OCI-LY1 (cell line): ENCODE measurements around the gene IQGAP2.

Experiments
- H2AFZ ChIP-seq: fragments of 200-600 bp; sonication (generic), shearing (Covaris generic); 2 replicates; pipeline ENCODE4 v1.6.0; 2014; ENCODE audit warnings: antibody characterized with exemption, mild to moderate bottlenecking, low read length
- H3F3A ChIP-seq: fragments of 200-600 bp; sonication (generic), shearing (Covaris generic); 2 replicates; pipeline ENCODE4 v1.6.0; 2014; ENCODE audit warnings: mild to moderate bottlenecking, antibody characterized with exemption, low read length, moderate library complexity; ENCODE audit not compliant: insufficient read depth
- H3K27ac ChIP-seq: fragments of 200-600 bp; sonication (generic); 2 replicates; pipeline ENCODE4 v1.5.1; 2014; ENCODE audit warnings: low read length, mixed run types, mild to moderate bottlenecking, low read depth; ENCODE audit not compliant: poor library complexity, severe bottlenecking
- H3K27me3 ChIP-seq: fragments of 200-600 bp; sonication (generic); 2 replicates; pipeline ENCODE4 v1.6.0; 2014; ENCODE audit warnings: antibody characterized with exemption, mild to moderate bottlenecking, low read length, moderate library complexity; ENCODE audit not compliant: insufficient read depth
- H3K36me3 ChIP-seq: fragments of 200-600 bp; sonication (generic); 2 replicates; pipeline ENCODE4 v1.6.1; 2014; ENCODE audit warnings: mild to moderate bottlenecking, antibody characterized with exemption, low read length, moderate library complexity, mixed read lengths; ENCODE audit not compliant: insufficient read depth
- H3K4me1 ChIP-seq: fragments of 200-600 bp; sonication (generic); 2 replicates; pipeline ENCODE4 v1.5.1; 2014; ENCODE audit warnings: mild to moderate bottlenecking, low read length, moderate library complexity; ENCODE audit not compliant: insufficient read depth, severe bottlenecking
- H3K4me2 ChIP-seq: fragments of 200-600 bp; sonication (generic), shearing (Covaris generic); 2 replicates; pipeline ENCODE4 v1.6.1; 2014; ENCODE audit warnings: low read length
- H3K4me3 ChIP-seq: fragments of 200-600 bp; sonication (generic); 2 replicates; pipeline ENCODE4 v1.5.1; 2014; ENCODE audit warnings: low read length, low read depth, mild to moderate bottlenecking, mixed read lengths; ENCODE audit not compliant: poor library complexity, severe bottlenecking
- H3K79me2 ChIP-seq: fragments of 200-600 bp; shearing (Covaris generic); 2 replicates; pipeline ENCODE4 v1.6.1; 2016; ENCODE audit warnings: mixed run types, low read length, mixed read lengths; ENCODE audit not compliant: insufficient read depth
- H3K9ac ChIP-seq: fragments of 200-600 bp; sonication (generic), shearing (Covaris generic); 2 replicates; pipeline ENCODE4 v1.6.1; 2014; ENCODE audit warnings: mild to moderate bottlenecking, low read length, mixed read lengths
- H3K9me2 ChIP-seq: fragments of 200-600 bp; sonication (generic), shearing (Covaris generic); 2 replicates; pipeline ENCODE4 v1.6.1; 2014; ENCODE audit warnings: low read depth, mild to moderate bottlenecking, low read length, mixed read lengths
- H3K9me3 ChIP-seq: fragments of 200-600 bp; shearing (Covaris generic); 2 replicates; pipeline ENCODE4 v1.6.1; 2014; ENCODE audit warnings: low read length, mixed read lengths
- H4K20me1 ChIP-seq: fragments of 200-600 bp; sonication (generic), shearing (Covaris generic); 2 replicates; pipeline ENCODE4 v1.6.0; 2016; ENCODE audit warnings: mild to moderate bottlenecking, low read length; ENCODE audit not compliant: insufficient read depth
- EZH2 ChIP-seq: fragments of 200-600 bp; sonication (generic), shearing (Covaris generic); IDR thresholded peaks from 2 replicates; pipeline ENCODE4 v1.8.0; 2017; ENCODE audit warnings: borderline replicate concordance, mixed run types, mild to moderate bottlenecking, antibody characterized with exemption, low read length, moderate library complexity, mixed read lengths
- TF ChIP-seq, protein P1 (sequence below): fragments of 200-600 bp; sonication (generic), shearing (Covaris generic); IDR thresholded peaks from 2 replicates; pipeline ENCODE4 v1.5.1; 2017; ENCODE audit warnings: mild to moderate bottlenecking, antibody characterized with exemption, low read length, moderate library complexity, mixed read lengths

IQGAP2 gene

DNA sequence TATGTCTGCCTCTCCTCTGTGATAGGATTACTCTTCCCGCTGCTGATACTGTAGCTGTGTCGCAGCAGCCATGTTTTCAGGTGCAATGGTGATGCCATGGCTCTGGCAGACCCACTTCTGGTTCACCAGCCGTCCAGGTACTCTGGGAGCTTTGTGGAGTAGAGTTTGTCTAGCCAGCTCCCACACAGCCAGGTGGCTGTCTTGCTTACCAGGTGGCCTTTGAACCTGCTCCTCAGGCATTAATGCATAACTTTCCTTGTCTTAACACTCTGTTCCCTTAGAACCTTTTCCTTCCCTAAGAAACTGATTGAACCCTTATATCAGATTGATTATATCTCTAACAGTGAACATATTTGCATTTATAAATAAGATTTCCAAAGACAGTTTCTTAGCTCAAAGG, 177.9 kb downstream of the IQGAP2 start:
- Histone ChIP-seq H3F3A (no peaks in the 10 kb centered on the region), H3K9me2 (no peaks in the 10 kb centered on the region), H3K27ac (no peak overlapping the region), H3K4me2 (no peak overlapping the region), H3K27me3 (no peaks in the 10 kb centered on the region), H3K79me2 (no peaks in the 10 kb centered on the region), H3K36me3 (no peaks in the 10 kb centered on the region), H3K4me1 (peaks cover 10% of the 10 kb centered on the region), H2AFZ (no peak overlapping the region), H3K9me3 (no peaks in the 10 kb centered on the region), H3K9ac (no peak overlapping the region), H3K4me3 (no peak overlapping the region), H4K20me1 (no peaks in the 10 kb centered on the region)
- TF ChIP-seq EZH2: no peak
- TF ChIP-seq, protein P1, sequence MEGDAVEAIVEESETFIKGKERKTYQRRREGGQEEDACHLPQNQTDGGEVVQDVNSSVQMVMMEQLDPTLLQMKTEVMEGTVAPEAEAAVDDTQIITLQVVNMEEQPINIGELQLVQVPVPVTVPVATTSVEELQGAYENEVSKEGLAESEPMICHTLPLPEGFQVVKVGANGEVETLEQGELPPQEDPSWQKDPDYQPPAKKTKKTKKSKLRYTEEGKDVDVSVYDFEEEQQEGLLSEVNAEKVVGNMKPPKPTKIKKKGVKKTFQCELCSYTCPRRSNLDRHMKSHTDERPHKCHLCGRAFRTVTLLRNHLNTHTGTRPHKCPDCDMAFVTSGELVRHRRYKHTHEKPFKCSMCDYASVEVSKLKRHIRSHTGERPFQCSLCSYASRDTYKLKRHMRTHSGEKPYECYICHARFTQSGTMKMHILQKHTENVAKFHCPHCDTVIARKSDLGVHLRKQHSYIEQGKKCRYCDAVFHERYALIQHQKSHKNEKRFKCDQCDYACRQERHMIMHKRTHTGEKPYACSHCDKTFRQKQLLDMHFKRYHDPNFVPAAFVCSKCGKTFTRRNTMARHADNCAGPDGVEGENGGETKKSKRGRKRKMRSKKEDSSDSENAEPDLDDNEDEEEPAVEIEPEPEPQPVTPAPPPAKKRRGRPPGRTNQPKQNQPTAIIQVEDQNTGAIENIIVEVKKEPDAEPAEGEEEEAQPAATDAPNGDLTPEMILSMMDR: no peak

DNA sequence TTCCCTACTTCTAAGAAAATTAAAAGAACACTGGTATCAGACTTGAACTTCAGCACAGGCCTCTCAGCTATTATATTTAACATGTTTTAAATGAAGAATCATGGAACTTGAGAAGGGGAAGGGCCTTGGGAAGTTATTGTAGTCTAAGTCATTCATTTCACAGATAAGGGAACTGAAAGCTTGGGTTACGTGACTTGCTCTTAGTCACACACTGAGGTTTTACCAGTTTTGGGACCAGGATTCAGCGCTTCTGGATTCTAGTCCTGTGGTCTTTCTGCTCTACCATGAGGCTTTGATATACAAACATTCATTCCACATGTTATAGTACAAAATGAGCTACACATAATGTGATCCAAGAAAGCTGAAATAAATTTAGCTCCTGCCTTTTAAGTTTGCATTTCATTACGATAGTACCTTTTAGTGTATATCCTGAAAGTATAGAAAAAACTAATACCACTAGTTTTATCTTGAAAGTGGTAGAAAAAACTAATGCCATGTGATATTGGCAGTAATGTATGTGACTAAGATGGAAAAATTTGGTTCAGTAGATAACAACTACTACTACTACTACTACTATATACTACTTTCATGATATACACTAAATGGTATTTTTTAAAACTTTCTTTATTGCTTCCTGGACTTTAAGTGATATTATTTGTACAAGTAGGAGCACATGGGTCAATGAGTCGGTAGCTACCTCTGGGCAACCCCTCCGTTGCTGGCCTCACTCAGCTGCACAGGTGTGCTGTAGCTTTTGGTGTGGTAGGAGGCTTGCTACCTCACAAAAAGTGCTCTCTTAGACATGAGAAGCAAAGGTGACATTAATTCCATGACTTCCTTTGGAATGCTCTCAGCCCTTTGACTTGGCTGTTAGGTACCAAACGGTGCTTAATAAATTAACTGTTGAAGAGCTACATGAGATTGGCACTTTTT, 179.4 kb downstream of the IQGAP2 start:
- H3K27ac ChIP-seq: no peak overlapping the region
- no peak overlapping the region for H3K9ac ChIP-seq
- no peaks in the 10 kb centered on the region for H3K79me2 ChIP-seq
- H3K4me3 ChIP-seq: no peak overlapping the region
- H3K27me3 ChIP-seq: no peaks in the 10 kb centered on the region
- H3K4me1 ChIP-seq: peaks cover 10% of the 10 kb centered on the region
- H3F3A ChIP-seq: no peaks in the 10 kb centered on the region
- H2AFZ ChIP-seq: no peak overlapping the region
- TF ChIP-seq, protein P1: no peak
- no peak for TF ChIP-seq EZH2
- H3K9me3 ChIP-seq: no peaks in the 10 kb centered on the region
- H3K36me3 ChIP-seq: no peaks in the 10 kb centered on the region
- H3K9me2 ChIP-seq: no peaks in the 10 kb centered on the region
- no peak overlapping the region for H3K4me2 ChIP-seq
- no peaks in the 10 kb centered on the region for H4K20me1 ChIP-seq

DNA sequence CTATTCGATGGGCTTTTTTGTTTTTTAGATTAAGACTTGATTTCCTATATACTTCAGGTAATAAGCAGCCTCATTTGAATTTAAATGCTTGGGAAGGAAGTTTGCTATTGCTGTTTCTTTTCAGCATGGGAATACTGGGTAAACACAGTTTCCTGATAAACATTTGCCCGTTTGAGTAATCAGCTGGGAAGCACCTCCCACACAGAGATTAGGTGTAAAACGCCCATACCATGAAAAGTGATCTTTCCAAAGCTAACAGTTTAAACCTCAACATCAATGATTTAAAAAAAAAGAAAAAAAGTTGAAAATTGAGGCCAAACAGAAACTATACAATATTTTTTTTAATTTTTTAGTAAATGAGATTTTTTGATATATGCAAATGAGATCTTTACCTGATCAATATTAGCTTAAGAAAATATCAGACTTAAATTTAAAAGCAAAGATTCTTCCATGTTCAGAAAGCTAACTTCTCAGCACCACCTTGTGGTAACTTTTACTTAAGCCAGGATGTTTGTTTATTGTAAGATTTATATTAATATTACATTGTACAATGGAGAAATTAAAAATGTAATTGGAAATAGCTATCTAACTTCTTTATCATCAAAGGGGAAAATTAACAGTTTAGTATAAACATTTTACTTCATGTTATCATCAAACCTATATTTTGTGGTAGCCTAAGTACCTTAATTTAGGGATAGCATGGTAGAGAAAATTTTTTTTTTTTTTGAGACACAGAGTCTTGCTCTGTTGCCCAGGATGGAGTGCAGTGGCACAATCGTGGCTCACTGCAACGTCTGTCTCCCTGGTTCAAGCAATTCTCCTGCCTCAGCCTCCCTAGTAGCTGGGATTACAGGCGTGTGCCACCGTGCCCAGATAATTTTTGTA, 180.3 kb downstream of the IQGAP2 start:
- H3K9me2 ChIP-seq: no peaks in the 10 kb centered on the region
- H4K20me1 ChIP-seq: no peaks in the 10 kb centered on the region
- no peaks in the 10 kb centered on the region for H3K27me3 ChIP-seq
- no peak overlapping the region for H3K4me2 ChIP-seq
- H3F3A ChIP-seq: no peaks in the 10 kb centered on the region
- H3K9ac ChIP-seq: no peak overlapping the region
- H3K27ac ChIP-seq: no peak overlapping the region
- H3K36me3 ChIP-seq: no peaks in the 10 kb centered on the region
- H3K4me3 ChIP-seq: no peak overlapping the region
- no peak overlapping the region for H2AFZ ChIP-seq
- H3K9me3 ChIP-seq: no peaks in the 10 kb centered on the region
- H3K79me2 ChIP-seq: no peaks in the 10 kb centered on the region
- peaks cover 10% of the 10 kb centered on the region for H3K4me1 ChIP-seq
- TF ChIP-seq EZH2: no peak
- TF ChIP-seq, protein P1: peak; percentile 39
